Measurements from ENCODE around the gene PGF. TPM values are rescaled to one million over a fixed set of nuclear protein-coding genes. Genes with fewer than 3 reads are reported as not detected.

PGF gene
- total RNA-seq, 4 donors from 2014 or later, result 0.68 to 3.5 (median 2.4) TPM

DNA sequence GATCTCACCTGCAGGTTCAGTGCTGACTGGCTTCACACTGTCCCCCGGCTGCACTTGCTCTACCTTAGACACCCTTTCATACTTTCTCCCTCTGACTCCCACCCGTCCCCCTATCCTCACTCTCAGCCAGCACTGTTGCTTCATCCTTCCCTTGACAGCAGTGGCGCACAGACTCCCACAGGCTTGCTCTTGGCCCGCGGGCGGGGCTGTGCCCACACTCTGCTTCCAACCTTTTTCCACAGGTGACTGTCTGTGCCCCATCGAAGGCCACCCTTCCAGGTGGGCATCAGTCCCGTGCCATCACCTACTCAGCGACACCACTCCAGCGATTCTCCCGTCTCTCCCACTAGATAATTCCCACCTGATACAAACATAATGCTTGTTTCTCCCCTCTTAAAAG lies 31.3 kb downstream of the PGF start:
- TF ChIP-seq, protein P1, sequence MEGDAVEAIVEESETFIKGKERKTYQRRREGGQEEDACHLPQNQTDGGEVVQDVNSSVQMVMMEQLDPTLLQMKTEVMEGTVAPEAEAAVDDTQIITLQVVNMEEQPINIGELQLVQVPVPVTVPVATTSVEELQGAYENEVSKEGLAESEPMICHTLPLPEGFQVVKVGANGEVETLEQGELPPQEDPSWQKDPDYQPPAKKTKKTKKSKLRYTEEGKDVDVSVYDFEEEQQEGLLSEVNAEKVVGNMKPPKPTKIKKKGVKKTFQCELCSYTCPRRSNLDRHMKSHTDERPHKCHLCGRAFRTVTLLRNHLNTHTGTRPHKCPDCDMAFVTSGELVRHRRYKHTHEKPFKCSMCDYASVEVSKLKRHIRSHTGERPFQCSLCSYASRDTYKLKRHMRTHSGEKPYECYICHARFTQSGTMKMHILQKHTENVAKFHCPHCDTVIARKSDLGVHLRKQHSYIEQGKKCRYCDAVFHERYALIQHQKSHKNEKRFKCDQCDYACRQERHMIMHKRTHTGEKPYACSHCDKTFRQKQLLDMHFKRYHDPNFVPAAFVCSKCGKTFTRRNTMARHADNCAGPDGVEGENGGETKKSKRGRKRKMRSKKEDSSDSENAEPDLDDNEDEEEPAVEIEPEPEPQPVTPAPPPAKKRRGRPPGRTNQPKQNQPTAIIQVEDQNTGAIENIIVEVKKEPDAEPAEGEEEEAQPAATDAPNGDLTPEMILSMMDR (IDR thresholded peaks at IDR 0.05; ENCODE audit: low read depth), result no peak

DNA sequence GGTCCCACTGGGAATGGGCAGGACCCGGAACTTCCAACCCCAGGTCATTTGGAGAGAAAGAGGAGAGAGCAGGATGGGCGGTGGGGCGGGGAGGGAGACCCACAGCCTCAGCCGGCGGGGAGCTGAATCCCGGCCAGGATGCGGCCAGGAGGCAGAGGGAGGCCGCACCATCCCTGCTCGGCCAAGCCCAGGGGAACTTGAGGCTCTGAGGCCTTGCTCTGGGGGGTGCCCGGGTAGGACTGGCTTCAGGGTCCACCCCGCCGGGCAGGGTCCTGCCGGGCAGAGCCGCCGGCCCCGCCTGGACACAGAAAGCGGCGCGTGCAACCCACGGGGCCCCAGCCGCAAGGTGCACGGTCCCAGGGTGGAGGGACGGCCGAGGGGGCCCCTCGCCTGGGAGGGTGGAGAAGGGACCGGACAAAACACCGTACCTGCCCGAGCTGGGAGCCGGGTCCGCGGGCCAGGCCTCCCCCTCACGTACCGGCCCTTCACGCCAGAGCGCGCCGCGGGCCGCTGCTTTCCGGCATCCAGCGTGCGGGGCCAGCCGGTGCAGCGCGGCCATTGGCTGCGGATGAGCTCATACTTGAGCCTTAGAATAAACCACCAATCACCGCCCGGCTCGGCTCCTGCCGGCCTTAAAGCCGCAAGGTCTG lies 32.5 kb downstream of the PGF start, which contains the start of gene RPS6KL1:
Gene RPS6KL1 (minus strand): TSS at position 509 of the 650 bp plus-strand sequence. CDS start 1,719 bp downstream, outside the sequence.
- TF ChIP-seq, protein P1 (IDR thresholded peaks at IDR 0.05; ENCODE audit: low read depth), result no peak

DNA sequence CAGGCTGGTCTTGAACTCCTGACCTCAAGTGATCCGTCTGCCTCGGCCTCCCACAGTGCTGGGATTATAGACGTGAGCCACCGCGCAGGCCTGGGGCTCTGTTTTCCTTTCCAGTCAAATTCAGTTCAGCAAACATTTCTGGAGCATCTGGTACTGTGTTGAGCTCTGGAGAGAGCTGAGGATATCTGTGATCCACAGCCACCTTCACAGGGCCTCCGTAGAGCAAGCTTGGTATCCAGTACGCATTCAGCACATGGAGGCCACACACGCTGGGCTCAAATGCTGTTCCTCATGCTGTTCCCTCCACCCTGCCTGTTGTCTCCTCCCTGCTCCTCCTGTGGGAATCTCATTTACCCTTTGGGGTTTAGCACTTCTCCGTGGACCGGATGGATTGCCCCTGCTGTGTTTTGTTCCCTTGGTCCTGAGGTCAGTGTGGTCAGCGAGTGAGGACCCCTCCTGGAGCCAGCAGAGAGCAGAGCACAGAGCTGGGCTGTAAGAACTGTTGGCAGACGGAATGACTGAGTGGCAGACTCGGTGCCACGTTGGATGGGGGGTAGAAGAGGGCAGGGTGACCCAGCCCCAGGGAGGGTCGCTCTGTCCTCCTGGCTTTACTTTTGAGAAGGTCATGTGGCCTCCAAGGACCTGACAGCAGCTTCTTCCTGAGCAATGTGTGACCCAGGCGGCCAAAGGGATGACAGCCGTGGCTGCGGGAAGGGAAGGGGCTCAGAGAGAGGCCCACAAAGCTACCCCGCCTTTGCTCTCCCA lies 33.2 kb downstream of the PGF start:
- TF ChIP-seq, protein P1 (IDR thresholded peaks at IDR 0.05; ENCODE audit: low read depth), result no peak

DNA sequence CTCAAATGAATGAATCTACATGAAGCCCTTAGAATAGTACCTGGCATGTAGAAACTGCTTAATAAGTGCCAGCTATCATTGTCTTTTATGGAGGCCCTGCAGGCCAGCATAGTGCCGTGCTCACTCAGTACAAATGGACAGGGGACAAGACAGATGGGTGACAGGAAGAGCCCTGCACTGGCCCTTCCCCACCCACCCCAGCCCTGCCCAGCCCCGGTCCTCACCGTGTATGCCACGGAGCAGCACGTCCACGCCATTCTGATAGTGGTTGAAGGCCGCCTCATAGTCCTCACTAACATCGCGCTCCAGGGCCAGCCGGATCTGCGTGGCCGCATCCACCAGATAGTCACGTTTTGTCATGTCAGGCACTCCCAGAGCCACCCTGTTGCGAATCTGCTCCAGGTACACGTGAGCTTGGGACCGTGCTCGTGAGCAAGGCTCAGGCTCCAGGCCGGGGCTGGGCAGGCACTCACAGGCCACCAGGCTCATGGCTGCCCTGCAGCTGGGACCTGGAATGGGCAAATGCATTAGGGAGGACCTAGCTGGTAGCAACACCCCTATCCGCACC lies 34.3 kb downstream of the PGF start:
- TF ChIP-seq, protein P1 (IDR thresholded peaks at IDR 0.05; ENCODE audit: low read depth), result no peak

DNA sequence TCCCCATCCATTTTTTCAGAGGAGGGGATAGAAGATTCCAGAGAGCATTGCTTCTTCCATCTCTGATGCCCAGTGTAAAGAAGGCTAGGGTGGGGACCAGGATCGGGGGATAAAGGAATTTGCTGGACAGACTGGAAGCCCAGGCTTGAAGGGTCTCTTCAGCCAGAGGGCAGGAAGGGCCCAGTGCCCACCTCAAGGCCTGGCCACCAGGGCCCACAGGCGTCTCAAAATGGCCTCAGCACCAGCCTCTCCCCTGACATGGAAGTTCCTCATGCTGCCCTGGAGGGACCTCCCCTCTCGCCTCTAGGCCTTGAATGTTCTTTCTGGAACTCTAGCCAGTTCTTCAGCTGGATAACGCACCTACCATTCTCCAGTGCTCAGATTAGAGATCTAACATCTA lies 35.1 kb downstream of the PGF start:
- TF ChIP-seq, protein P1 (IDR thresholded peaks at IDR 0.05; ENCODE audit: low read depth), result no peak

DNA sequence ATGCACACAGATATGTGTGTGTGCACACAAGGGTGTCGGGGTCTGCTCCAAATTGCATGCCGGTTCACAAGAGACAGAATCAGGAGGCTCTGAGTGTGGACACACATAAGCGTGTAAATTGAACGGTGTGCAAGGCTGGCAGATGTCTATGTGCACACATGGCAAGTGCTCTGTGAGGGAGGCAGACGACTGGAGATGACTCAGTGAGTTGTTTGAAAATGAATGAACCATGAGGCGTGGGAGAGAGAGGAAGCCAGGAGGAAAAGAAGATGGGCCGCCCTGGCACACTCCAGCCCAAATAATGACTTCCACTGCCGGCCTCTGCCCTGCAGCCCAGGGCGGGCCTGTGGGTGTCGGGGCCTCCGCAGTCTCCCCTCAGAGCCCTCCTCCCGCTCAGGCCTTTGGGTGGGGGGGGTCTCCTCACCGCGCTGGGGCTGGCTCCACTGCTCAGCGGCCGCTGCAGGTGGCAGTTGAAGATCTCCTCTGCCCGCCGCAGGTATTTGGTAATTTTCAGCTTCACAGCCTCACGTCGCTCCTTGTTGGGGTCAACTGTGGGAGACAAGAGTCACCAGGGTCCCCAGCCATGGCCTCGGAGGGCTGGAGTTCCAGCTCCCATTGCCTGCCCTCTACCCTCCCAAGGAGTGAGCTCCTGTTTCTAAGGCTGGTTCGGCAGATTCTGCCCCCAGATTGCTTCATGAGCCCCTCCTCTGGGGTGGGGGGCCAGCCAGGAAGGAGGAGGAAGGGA lies 35.8 kb downstream of the PGF start:
- TF ChIP-seq, protein P1 (IDR thresholded peaks at IDR 0.05; ENCODE audit: low read depth), result no peak
